Suppressor macrophage treated with lipopolysaccharide for 1 hour (primary cell): ENCODE results near the gene ATMIN.
A peak's percentile ranks its signal among the peaks of the same experiment; 100 is the strongest.

Experiments
- DNase-seq, 3 donors: peaks; one replicate each; pipeline ENCODE4 v3.0.0-alpha.2; 2020 to 2022

The ATMIN gene

DNA sequence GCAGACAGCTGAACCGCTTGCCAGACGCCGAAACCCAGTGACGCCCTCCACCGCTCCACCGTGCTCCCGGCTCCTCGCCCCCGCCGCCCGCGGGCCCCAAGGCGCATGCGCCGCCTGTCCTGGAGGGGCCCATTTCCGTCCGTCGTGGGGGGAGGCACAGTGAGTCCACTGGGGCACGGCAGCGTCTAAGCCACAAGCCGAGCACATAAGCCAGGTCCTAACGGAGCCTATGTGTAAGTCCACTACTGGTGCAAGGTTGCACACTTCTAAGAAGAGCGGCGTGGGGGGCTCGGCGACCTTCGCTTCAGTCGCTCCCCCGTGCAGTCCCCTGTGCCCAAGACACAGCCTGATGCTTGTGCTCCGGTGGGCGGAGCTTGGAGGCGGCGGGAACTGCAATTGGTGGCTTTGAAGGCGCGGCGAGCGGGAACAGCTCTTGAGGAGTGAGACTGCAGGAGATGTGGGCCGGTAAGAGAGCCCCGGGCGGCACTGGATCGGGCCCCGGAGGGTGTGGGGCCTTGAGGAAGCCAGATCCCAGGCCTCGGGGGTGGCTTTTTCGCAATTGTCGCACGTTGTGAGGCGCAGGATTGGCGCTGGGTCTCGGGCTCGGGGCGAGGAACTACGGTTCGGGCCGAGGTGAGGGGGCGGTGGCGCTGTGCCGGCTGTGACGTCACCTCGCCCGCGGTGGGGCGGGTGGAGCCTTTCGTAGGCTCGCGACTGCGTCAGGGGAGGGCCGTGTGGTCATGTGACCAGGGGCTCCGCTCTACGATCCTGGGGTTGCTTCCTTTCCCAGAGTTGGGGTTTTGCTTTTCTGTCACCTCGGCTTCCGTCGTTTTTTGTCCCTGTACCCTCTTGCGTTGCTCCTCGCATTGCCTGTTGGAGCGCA, 28.6 kb upstream of the ATMIN start, which contains the start of the genes CENPN and CMC2:
Gene CENPN (plus strand): TSS at position 402 of the 883 bp plus-strand sequence. CDS start 4,726 bp downstream, outside the sequence.
Gene CMC2 (minus strand): TSS at position 73 of the 883 bp plus-strand sequence. CDS start 9,491 bp downstream, outside the sequence.
- DNase-seq, result peak; percentile 99

DNA sequence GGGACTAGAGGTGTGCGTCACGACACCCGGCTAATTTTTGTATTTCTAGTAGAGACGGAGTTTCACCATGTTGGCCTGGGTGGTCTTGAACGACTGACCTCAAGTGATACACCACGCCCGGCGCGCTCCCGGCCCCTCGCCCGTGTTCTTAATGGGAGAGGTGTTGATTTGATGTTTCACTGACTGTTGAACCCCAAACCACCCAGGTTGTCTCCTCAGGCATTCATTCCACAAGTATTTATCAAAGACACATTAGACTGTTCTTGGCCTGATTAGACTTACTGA, 27.2 kb upstream of the ATMIN start:
- no peak for DNase-seq

DNA sequence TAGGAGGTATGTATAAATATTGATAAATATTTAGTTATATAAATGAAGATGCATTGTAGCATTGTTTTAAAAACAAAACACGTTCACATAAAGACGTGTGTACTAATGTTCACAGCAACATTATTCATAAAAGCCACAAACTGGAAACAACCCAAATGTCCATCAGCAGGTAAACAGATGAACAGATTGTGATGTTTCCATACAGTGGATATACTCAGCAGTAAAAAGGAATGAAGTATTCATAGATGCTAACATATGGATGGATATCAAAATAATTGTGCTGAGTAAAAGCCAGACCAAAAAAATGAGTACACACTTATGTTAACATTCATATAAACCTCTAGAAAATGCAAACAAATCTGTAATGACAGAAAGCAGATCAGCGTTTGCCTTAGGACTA, 22.7 kb upstream of the ATMIN start:
- no peak for DNase-seq

DNA sequence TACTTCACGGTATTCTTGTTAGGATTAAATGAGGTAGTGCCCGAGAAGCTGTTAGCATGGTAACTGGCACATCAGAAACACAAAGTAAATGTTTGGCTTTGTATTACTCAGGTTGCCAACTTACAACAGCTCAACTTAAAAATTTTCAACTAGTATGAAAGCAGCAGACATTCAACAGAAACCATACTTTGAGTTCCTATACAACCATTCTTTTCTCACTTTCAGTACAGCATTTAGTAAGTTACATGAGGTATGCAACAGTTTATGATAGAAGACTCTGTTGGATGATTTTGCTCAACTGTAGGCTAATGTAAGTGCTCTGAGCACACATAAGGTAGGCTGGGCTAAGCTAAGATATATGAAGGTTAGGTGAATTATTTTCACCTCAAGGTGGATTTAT, 21.0 kb upstream of the ATMIN start:
- no peak for DNase-seq

DNA sequence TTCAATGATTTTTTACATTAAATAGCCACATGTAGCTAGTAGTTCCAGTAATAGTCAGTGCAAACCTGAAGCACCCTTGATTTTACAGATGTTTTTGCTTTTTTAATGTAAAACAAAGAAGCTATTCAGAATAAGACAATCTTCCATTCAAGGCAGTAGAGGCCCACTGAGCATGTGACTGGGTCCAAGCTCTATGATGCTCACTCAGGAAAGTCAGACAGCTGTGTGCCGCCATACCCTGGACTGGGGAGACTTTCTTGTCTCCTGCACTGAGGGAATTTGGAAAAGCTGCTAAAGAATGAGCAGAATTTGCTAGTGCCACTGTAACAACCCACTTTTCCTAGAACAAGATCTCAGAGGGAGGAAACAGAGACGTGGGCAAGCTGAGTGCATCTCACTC, 17.1 kb upstream of the ATMIN start:
- DNase-seq, result no peak

DNA sequence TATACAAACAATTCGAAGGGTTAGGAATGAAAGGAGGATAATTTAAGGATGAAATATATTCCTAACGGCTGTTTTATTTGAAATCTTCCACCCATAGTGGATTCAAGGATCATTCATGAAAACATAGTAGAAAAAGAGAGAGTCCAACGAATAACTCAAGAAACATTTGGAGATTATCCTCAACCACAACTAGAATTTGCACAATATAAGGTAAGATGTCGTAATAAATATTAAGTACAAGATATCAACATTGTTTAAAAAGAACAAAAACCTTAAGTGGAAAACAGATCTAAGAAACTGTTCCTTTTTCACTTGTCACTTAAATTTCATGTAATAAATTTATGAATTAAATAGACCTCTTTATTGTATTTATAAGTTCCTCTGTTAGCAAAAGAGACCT, 9.2 kb upstream of the ATMIN start:
- DNase-seq, result no peak

DNA sequence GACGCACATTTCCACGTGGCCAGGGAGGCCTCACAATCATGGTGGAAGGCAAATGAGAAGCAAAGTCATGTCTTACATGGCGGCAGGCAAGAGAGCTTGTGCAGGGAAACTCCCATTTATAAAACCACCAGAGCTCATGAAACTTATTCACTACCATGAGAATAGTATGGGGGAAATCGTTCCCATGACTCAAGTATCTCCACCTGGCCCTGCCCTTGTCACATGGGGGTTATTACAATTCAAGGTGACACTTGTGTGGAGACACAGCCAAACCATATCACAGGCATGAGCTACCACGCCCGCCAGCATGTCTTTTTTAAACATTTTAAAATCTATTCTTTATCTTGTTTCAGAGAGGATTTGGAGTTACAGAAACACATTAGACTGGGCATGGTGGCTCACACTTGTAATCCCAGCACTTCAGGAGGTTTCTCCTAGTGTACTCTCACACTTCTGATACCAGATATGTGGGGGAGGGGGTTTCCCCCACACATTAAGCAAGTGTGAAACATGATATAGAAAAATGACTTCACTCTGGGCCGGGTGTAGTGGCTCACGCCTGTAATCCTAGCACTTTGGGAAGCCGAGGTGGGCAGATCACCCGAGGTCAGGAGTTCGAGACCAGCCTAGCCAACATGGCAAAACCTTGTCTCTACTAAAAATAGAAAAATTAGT, 5.6 kb upstream of the ATMIN start:
- no peak for DNase-seq

DNA sequence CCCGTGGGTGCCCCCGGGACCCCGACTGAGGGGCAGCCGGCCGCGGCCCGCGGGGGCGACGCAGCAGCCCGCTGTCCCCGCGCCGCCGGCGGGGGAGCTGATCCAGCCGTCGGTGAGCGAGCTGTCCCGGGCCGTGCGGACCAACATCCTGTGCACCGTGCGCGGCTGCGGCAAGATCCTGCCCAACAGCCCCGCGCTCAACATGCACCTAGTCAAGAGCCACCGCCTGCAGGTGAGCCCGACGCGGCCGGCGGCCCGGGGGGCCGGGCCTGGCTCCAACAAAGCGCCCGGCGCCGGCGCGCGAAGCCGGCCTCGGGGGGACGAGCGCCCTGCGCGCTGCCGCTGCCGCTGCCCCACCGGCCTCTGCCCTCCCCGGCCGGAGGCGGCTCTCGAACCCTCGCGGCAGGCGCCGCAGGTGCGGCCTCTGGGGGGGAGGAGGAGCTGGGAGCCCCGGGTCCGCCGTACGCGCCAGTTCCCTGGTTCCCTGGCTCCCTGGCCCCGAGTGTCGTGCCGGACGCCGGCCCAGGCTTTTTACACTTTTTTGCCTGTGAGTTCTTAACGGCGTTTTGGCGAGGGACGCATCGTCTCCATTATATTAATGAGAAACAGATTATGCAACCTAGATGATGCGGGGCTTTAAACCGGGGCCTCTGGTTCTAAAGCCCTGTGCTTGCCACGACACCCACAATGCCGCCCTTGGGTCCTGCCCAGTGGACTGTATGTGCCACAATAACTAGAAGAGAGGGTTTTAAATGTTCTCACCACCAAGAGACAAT, 521 bp downstream of the ATMIN start:
- DNase-seq, result peak; percentile 21 to 57 (median 34)

DNA sequence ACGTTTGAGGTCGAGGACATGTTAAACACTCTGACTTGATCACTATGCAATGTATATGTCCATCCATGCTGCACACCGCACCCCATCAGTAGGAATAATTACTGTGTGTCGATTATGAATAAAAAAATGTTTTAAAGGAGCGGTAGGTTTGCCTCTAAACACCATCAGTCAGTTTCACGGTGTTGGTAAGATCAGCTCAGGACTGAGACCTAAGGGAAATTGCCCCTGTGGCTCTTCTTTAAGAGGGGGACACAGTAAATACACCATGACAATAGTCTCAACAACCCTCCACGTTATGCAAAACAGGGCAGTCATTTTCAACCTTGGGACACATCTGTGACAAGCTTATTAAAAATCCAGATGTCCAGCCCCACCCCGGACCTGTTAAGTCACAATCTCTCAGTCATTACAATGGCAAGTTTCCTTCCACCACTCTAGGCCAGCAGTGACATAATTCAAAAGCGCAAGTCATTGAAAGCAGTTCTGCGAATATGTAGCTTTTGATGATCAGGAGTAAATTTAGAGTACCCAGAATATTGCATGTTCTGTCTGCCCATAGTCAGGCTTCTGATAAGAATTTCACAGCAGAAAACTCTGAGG, 1.2 kb downstream of the ATMIN start:
- peak; percentile 51 to 69 (median 57) for DNase-seq

DNA sequence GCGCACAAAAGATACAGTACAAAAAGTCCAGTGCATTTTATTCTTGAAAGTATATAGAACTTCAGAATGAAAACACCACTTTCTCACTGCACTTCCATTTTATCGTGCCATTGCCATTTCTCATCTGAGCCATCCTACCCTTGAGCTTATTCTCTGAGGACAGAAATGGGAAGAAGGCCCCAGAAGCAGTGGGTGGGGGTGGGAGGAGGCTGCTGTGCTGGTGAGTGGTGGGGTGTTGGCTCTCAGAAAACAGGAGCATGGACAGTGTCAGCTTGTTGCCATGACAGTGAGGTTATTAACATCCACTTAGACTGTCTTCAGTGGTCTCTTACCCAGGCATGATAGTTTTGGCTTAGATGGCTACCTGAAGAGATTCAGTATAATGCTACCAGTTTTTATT, 4.5 kb downstream of the ATMIN start:
- DNase-seq, result peak in 2 of 3 donors; percentile 29 to 36

DNA sequence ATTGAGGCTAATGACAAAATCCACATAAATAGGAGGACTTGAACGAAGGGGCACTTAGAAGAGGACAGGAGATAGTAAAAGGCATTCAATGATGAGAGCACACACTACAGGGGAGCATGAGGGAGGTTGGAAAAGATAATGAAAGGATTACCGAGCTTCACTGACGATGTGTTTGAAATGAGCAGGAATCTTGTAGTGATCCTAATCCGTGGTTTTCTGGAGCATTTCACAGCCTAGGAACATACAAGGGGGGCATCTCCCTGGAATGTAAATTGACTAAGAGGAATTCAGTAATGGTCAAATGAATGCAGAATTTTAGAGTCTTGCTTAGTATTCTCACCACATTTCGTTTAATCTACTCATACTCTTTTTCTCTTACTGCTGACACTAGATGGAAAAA, 5.2 kb downstream of the ATMIN start:
- no peak for DNase-seq

DNA sequence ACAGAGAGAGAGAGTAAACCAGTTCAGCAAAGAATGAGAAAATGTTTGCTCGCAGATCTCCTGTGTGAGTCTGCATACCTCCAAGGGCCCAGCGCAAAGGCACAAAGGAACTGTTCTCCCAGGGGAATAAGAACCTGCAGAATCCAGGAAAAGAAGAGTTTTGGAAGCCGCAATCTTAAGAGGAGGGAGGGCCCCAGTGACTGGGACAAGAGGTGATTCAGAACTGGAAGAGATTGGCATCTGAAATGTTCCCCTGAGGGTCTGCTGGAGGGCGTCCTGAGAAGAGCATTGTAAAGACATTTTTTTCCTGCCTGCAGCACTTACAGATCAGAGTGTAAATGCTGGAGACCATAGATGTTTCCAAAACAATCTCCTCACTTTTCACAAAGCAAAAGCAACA, 6.1 kb downstream of the ATMIN start:
- no peak for DNase-seq

DNA sequence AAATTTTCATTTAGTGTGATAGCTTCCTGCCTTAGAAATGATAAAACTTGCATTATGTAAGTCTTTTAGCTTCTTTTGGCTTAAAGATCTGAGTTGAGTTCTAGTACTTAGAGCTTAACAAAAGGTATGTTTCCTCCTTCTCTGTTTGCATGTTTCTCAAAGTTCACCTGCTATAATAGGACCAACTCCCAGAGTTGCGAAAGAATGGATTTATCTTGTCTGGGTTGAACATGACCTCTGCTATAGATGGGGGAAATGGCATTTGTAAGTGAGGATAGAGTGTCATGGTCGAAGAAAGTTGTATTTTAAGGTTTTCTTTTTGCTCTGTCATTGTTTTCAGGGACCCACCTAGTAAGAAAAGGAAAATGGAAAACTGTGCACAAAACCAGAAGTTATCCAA, 7.2 kb downstream of the ATMIN start:
- no peak for DNase-seq

DNA sequence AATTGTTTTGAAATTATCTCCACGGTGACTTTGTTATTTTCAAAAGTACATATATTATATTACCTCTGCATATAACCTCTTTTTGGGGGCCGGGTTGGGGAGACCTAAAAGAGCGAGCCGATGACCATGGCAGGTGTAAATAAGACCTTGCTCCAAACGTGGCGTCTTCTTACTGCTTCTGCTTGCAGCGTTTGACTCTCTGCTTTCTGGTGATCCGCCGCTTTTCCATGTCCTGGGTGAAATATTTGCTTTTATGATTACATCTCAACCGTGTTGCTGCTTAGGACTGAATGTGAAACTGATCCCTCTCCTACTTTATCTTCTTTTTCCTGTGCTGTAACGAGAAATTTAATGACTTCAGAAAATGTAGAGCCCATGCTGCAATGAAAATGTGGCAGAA, 18.1 kb downstream of the ATMIN start:
- no peak for DNase-seq

DNA sequence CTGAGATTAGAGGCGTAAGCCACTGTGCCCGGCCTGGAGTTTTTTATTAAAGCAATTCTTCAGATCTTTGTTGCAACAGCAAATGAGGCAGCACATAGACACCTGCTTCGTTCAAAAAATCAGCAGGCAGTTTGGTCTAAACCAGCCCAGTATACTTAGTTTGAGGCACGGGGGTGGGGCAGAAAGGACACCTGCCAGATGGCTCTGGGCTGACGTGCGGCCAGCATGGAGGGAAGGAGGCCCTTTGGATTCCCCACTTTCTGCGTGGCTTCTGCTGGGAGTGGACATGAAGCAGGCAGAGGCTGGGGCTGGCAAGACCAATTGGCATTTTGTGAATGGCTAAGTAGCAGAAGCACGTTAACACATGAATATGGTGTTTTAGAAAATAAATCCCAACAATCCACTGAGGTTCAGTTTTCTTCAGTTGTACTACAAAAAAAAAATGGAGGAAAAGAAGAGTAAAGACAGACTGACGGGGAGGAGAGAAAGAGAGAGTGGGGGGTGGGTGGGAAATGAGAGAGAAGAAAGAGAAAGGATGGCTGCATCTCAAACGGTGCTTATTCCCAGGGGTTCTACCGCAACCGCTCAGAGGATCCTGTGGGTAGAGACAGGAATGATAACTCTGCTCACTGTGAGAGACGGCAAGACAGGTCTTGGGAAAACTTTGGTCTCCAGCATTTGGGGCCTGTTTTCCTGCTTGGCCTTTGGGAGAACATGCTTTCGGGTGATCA, 25.1 kb downstream of the ATMIN start:
- DNase-seq, result no peak

DNA sequence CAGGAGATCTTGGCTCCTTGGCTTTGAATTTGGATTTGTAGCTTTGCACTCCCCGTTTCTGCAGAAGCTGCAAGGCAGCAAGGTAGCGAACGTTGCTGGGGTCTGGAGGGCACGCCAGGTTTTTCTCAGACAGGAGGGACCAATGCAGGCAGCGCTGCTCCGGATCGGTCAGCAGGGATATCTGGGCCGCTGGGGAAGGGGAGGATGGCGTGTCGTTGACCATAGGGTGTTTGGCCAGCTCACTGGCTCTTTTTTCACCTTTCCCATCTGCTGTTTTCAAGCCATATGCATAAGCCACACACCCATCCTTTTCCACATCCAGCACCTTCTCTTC, 25.6 kb downstream of the ATMIN start:
- DNase-seq, result no peak

DNA sequence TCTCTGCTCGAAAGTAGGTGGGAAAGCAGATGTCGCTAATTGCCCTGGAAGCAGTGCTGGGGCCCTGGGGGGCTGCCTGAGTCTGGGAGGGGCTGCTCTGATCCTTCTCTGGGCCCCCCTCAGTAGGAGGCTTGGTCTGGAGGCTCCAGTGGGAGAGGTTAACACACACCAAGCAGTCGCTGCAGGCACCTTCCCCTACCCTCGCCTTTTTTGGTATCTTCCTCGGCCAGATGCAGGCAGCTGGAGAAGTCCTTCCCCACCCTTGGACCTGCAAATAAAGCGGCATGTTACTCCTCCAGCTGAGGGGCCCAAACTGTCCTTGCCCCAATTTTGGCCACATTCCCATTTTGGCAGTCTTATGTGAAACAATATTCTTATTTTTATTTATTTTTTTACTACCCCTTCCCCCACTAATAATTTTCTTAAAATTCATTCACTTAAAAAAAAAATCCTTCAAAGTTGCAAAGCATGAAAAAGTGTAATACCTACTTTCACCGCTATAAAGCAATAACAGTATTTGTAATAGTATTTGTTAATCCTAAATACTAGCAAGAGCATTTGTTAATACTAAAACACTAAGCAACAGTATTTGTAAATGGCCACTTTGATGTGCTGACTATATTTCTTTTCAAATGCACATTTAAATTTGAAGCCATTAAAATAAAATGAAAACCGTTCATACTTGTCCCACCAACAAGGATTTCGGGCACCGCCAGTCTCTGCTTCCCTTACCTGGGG, 26.4 kb downstream of the ATMIN start:
- no peak for DNase-seq

DNA sequence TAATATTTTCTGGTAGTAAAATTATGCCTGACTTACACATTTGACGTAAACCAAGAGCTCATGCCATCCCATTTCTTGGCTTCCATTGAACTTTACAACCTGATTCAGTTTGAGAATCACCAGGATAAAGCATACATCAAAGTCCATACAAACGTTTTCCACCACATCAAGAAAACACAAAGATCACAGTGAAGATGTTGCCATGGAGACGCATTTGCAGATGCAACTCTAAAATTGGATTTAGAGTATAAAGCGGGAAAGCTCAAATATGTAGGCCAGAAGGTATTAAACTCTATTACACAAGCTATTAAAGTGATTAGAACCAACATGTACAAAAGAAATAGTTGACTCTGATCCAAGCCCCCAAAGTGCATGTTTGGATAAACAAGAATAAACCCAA, 31.0 kb downstream of the ATMIN start:
- no peak for DNase-seq

DNA sequence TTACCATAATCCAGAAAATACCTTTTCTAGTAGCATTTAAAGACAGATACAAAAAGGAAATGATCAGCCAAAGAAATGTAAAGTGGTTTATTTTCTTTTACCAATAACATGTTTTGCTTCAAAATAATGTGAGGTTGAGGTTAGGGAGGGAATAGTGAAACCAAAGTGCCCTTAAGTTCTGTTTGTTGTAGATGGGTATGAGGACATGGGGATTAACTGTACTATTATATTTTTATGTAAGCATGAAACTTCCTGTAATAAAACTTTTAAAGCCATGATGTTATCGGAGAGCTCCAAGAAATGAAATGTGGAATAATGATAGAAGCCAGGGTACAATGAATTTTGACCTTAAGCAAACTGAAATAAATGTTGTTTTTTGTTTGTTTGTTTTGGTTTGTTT, 31.5 kb downstream of the ATMIN start:
- no peak for DNase-seq

DNA sequence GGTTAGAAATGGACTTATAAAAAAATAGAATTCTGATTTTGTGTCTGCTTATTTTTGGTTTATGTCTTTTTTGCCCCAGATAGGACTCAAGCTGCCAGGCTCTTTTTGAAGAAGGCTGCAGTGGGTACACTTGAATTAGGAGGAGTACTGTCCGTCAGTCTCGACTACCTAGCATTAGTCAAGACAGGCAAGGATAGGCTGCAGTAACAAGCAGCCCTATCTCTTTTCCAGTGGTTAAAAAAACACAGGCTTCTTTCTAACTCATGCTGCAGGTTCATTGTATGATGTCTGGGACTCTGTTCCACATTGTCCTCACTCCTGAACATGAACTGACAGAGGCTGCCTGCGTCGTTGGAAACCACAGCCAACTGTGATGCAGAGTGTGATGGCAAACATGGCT, 33.4 kb downstream of the ATMIN start:
- no peak for DNase-seq

DNA sequence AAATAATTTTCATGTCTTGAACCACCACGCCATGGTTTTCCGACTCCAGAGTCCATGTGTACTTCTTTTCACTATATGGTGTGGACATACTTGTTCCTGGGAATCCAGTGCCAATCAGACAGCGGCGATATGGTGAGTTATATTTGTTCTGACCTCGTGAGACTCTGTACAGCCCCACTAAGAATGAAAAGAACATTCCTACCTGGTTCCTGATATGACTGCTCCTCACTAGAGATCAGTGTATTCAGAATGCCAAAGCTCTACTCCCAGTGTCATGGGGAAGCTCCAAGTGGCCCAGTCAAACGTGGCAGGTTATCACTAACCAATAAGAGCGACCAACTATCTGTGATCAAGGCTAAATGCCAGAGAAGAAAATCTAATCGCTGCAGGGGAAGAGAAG, 35.3 kb downstream of the ATMIN start:
- DNase-seq, result no peak

DNA sequence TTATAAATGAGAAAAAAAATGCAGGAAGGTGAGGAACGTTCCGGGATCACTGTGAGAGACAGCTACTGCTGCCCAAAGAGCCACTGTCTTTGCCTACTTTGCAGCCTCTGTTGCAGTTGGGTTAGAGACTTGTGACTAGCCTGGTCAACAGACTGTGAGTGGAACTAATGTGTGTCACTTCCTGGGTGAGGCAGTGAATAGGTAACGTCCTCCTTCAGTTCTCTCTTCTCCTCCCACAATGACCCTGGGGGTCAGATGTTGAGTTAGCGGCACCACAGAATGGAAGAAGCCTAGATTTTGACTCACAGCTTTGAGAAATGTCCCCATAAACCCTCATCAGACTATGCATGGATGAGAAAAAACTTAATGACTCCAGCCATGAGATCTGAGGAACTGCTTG, 36.2 kb downstream of the ATMIN start:
- peak; percentile 25 to 86 (median 30) for DNase-seq
